DND-41 (cell line): ENCODE results near the gene LYPD6B.

ENCODE experiments used
- CTCF ChIP-seq: IDR thresholded peaks from 2 replicates; pipeline ENCODE4 v1.5.1; 2012; ENCODE audit warnings: borderline replicate concordance, low read length, moderate library complexity, mild to moderate bottlenecking; ENCODE audit not compliant: poor library complexity, severe bottlenecking; ENCODE audit errors: extremely low read depth
- EZH2 ChIP-seq: IDR thresholded peaks from 3 replicates; pipeline ENCODE4 v1.6.1; 2012; ENCODE audit warnings: borderline replicate concordance, low read depth, mild to moderate bottlenecking, moderate library complexity, low read length, inconsistent platforms; ENCODE audit not compliant: severe bottlenecking

- no peak for TF ChIP-seq CTCF
- TF ChIP-seq EZH2: no peak
Measured at GRCh38 chr2:149184991-149185390, 146.5 kb downstream of the LYPD6B start.
